GM21825 (cell line): ENCODE results near the gene SUSD5.

ENCODE experiments used
- ATAC-seq: cut with Tn5 transposase; IDR thresholded peaks from one replicate; pipeline ENCODE4 v1.9.1; 2021; ENCODE audit warnings: mild to moderate bottlenecking, moderate library complexity; ENCODE audit not compliant: unreplicated experiment

SUSD5 gene

GRCh38 chr3:33218446-33219174 lies at the start of gene SUSD5:
Gene SUSD5 (minus strand): TSS chr3:33218810. CDS start chr3:33218797, 13 bp downstream.
- no peak for ATAC-seq

- no peak for ATAC-seq
These were observed 41.5 kb upstream of the SUSD5 start for GRCh38 chr3:33260104-33260503.

DNA sequence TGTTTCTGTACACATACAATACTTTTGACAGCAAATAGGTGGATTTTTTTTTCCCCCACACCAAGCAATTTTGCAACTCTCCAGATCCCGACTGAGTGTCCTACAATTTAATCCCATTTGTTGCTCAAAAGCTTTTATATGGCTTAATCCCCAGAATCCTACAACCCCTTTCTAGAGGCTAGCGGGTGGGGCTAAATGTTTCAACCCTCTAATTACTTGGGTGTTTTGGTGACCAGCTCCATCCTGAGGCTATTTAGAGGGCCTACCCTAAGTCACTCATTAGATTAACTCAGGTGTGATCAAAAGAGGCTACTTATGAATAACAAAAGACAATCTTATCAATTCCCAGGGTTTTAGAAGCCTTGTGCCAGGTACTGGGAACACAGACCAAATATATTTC lies 37.6 kb upstream of the SUSD5 start:
- no peak for ATAC-seq

- no peak for ATAC-seq
These were observed 32.1 kb upstream of the SUSD5 start for GRCh38 chr3:33250712-33251111.

GRCh38 chr3:33246786-33247185 lies 28.2 kb upstream of the SUSD5 start:
- ATAC-seq, result no peak

GRCh38 chr3:33240261-33240660 lies 21.7 kb upstream of the SUSD5 start:
- ATAC-seq, result no peak

- no peak for ATAC-seq
These were observed 20.3 kb upstream of the SUSD5 start for GRCh38 chr3:33238923-33239322.

GRCh38 chr3:33237439-33237838 lies 18.8 kb upstream of the SUSD5 start:
- no peak for ATAC-seq

- no peak for ATAC-seq
These were observed 17.4 kb upstream of the SUSD5 start for GRCh38 chr3:33236005-33236404.

DNA sequence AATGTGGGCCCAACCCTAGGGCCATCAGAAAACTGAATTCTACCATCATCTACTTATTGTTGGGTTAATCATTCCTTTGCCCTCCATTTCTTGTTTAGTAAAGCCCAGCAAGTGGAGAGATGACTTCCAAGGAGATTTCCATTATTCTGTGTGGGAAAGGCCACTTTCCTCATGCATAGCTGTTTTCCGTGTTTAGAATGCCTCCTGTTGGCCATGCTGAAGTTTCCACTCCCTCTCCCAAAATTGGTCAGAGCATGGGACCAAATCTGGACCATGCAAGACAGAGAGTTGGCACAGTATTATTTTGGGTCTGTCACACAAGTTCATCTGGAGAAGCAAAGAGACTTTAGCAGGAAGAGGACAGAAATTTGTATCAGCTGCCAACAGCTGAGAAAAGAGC lies 15.3 kb upstream of the SUSD5 start:
- ATAC-seq, result no peak

DNA sequence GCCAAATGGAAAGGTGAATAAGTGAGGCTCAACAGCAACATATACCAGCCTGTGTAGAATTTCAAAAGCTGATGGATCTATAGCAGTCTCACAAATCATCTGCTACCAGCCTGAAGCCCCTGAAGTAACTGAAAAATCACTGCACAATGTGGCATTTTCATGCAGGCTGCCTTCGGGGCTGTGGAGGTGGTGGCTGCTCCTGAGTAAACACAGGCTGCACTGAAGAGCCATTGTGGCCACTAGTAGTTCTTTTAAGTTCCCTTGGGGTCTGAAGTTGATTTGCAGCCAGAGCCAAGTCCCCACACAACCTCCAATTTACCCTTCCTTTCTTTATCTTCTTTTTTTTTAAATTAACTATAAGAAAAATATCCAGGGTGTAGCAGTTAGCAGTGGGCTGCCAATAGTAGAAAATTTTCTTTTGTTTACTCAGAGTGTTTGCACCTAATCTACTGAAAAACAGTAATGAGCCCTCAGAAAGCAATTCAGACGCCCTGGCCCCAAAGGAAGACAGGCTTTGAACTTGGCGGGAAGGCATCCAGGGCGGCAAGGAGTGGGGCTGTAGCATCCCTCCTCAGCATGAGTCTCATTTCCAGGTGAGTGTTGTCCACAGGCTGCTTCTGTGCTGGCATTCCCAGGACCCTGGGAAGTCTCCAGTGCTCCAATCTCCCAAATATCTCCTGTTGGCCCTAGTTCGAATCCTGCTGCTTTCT lies 13.3 kb upstream of the SUSD5 start:
- ATAC-seq, result no peak

DNA sequence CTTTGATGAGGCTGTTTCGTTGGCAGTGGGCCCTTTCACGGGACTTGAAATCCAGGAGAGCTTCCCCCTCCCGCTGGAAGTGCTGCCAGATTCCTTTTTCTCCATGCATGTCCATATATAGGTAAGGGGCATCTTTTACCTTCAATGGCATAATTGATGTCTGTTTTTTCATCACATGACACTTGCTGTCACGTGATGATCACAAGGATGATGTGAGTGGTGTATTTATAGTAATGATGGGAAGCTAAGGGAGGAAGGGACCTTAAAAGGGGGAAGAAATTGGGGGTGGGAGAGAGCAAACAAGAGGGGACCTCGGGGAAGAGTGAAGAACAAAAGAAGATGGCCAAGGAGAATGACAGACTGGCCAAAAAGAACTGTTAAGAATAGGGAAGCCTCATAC lies 11.3 kb upstream of the SUSD5 start:
- ATAC-seq, result no peak

- ATAC-seq, result no peak
These were observed 10.5 kb upstream of the SUSD5 start for GRCh38 chr3:33229066-33229465.

- no peak for ATAC-seq
These were observed 2.6 kb upstream of the SUSD5 start for GRCh38 chr3:33221241-33221640.

GRCh38 chr3:33219175-33219487 lies 521 bp upstream of the SUSD5 start:
- ATAC-seq, result no peak

DNA sequence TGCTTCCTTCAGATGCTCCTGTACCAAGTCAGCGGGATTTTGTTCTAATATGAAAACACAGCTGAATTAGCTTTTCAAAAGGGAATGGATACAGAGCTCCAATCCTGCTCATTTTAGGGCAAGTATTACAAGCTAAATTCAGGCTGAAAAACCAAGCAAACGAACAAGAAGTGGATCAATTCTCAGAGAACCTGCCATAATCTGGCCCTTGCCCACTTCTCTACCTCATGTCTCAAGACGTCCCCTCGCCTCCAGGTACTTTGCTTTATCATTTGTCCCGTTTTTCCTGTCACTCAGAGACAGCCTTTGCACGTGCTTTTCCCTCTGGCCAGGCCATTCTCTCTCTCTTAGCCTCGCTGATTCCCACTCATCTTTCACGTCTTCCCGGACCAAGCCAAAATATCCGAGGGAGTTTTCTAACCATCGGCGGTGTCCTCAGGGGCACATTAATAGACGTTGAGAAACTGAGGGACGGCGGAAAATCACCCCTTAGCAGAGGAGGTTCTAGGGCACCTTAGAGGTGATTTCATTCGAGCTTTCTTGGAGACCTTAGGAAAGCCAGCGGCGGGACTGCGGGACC lies 654 bp downstream of the SUSD5 start:
- no peak for ATAC-seq

- ATAC-seq, result no peak
These were observed 2.9 kb downstream of the SUSD5 start for GRCh38 chr3:33215739-33216138.

- ATAC-seq, result no peak
These were observed 6.2 kb downstream of the SUSD5 start for GRCh38 chr3:33212406-33212805.

DNA sequence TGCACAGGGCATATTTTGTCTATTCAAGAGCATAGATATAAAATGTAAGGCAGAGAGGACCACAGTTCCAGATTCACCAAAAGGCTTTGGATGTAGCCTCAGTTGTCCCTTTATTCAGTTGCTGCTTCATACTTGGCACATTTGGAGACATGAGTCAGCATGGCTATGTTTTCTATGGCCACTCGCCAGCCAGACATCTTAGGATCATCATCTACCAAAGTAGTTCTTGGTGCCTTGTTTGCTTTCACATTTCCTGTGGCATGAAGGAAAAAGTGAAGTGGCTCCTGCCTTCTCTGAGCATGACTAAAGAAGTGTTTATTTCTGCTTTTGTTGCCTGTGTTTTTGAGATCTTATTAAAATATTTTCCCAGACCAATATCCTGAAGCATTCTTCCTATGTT lies 7.2 kb downstream of the SUSD5 start:
- no peak for ATAC-seq

GRCh38 chr3:33209357-33209756 lies 9.3 kb downstream of the SUSD5 start:
- ATAC-seq, result no peak

GRCh38 chr3:33202711-33203457 lies 15.7 kb downstream of the SUSD5 start:
- ATAC-seq, result no peak

DNA sequence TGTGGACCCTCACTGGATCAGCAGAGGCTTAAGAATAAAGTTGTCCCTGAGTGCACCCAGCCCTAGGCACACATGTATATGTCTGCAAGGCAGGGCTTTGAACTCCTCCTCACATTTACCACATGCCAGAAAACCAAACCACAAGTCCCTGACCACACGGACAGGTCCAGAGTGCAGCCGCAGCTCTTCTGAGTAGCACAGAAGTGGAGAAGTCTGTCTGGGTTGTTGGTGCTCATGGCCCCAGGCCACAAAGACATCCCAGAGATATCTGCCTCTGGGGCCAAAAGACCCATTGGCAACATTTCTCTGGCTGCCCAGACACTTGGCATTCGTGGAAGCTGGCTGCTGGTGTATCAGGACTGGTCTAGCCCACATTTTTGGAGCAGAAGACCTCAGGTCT lies 17.4 kb downstream of the SUSD5 start:
- no peak for ATAC-seq
